BLaER1 treated with 17β-estradiol and CSF1 and Interleukin-3, amounts not matched to agents 10 nM and 100 nM (cell line): ENCODE measurements around the gene RORB.

Experiments
- H3K27ac ChIP-seq, 11 experiments: shearing (Covaris generic); formaldehyde crosslinking; 2 replicates each; pipeline ENCODE4 v1.8.1; 2022
- H3K27me3 ChIP-seq, 11 experiments: shearing (Covaris generic); formaldehyde crosslinking; 2 replicates each; pipeline ENCODE4 v1.8.1; 2022
- H3K36me3 ChIP-seq, 11 experiments: shearing (Covaris generic); formaldehyde crosslinking; 2 replicates each; pipeline ENCODE4 v1.8.1; 2022
- H3K4me1 ChIP-seq, 10 experiments: shearing (Covaris generic); formaldehyde crosslinking; 2 replicates each; pipeline ENCODE4 v1.8.1; 2022
- H3K4me2 ChIP-seq, 11 experiments: shearing (Covaris generic); formaldehyde crosslinking; 2 replicates each; pipeline ENCODE4 v1.8.1; 2022
- H3K4me3 ChIP-seq, 10 experiments: shearing (Covaris generic); formaldehyde crosslinking; 2 replicates each; pipeline ENCODE4 v1.8.1; 2022
- H3K9ac ChIP-seq, 11 experiments: shearing (Covaris generic); formaldehyde crosslinking; 2 replicates each; pipeline ENCODE4 v1.8.1; 2022
- H3K9me3 ChIP-seq, 11 experiments: shearing (Covaris generic); formaldehyde crosslinking; replicated peaks in 1 of 11; 2 replicates each; pipeline ENCODE4 v1.8.1; 2022
- H4K20me1 ChIP-seq, 11 experiments: shearing (Covaris generic); formaldehyde crosslinking; 2 replicates each; pipeline ENCODE4 v1.8.1; 2022
- Cebpa-rat ChIP-seq, 11 experiments: shearing (Covaris generic); IDR thresholded peaks; 2 replicates each; pipeline ENCODE4 v1.8.1; 2022

RORB gene

DNA sequence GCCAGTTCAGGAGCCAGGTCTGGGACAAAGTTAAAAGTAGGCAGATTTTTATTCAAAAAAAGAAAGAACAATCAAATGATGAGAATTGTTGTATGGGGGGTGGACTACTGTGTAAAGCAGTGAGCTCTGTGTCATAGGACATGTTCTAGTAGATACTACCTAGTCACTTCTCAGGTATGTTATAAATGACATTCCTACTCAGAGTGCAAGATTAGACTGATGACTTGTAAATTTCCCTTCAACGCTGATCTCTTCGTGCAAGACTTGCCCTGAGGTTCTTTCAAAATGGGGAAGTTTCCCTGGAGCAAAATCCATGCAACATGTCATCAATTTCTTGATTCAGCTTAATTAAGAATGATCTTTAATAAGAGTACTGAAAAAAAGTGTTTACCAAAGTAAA, 175.1 kb downstream of the RORB start:
- H3K4me3 ChIP-seq, result no peak overlapping the region
- H3K36me3 ChIP-seq, result peaks cover 0 to 100% (median 98%) of the 10 kb centered on the region in 11 experiments; a peak in 20 of 22 replicates
- no peaks in the 10 kb centered on the region for H3K9me3 ChIP-seq
- no peak overlapping the region for H3K27ac ChIP-seq
- no peak overlapping the region for H3K9ac ChIP-seq
- no peaks in the 10 kb centered on the region for H4K20me1 ChIP-seq
- no peak overlapping the region for H3K4me2 ChIP-seq
- no peak for TF ChIP-seq Cebpa-rat (IDR thresholded peaks at IDR 0.05)
- no peaks in the 10 kb centered on the region for H3K27me3 ChIP-seq
- H3K4me1 ChIP-seq, result no peaks in the 10 kb centered on the region

- Histone ChIP-seq H3K9me3 (no peaks in the 10 kb centered on the region), H3K4me3 (no peak overlapping the region), H3K9ac (no peak overlapping the region)
Observed at GRCh38 chr9:74674077-74674476, 176.9 kb downstream of the RORB start.

GRCh38 chr9:74681906-74682305, 184.8 kb downstream of the RORB start:
- Histone ChIP-seq H3K36me3 (peaks cover 0 to 97% (median 75%) of the 10 kb centered on the region in 11 experiments; a peak in 18 of 22 replicates), H3K9ac (no peak overlapping the region), H3K4me3 (no peak overlapping the region), H3K27ac (no peak overlapping the region), H3K4me1 (peaks cover 0 to 34% (median 13%) of the 10 kb centered on the region in 10 experiments; a peak in 13 of 20 replicates), H4K20me1 (no peaks in the 10 kb centered on the region), H3K4me2 (no peak overlapping the region), H3K9me3 (no peaks in the 10 kb centered on the region), H3K27me3 (no peaks in the 10 kb centered on the region)
- no peak for TF ChIP-seq Cebpa-rat (IDR thresholded peaks at IDR 0.05)

More at GRCh38 chr9:74674077-74674476, 176.9 kb downstream of the RORB start:
- H3K4me2 ChIP-seq, result no peak overlapping the region
- no peaks in the 10 kb centered on the region for H3K27me3 ChIP-seq
- no peaks in the 10 kb centered on the region for H3K4me1 ChIP-seq
- H3K36me3 ChIP-seq, result peaks cover 0 to 100% (median 98%) of the 10 kb centered on the region in 11 experiments; a peak in 19 of 22 replicates
- TF ChIP-seq Cebpa-rat (IDR thresholded peaks at IDR 0.05), result no peak
- H4K20me1 ChIP-seq, result no peaks in the 10 kb centered on the region
- no peak overlapping the region for H3K27ac ChIP-seq

GRCh38 chr9:74683322-74683721, 186.2 kb downstream of the RORB start:
- Histone ChIP-seq H3K36me3 (peaks cover 0 to 97% (median 74%) of the 10 kb centered on the region in 11 experiments; a peak in 18 of 22 replicates), H3K27ac (no peak overlapping the region), H3K9me3 (no peaks in the 10 kb centered on the region), H3K27me3 (no peaks in the 10 kb centered on the region), H4K20me1 (no peaks in the 10 kb centered on the region), H3K4me1 (peaks cover 0 to 48% (median 22%) of the 10 kb centered on the region in 10 experiments; a peak in 13 of 20 replicates), H3K9ac (no peak overlapping the region), H3K4me2 (no peak overlapping the region), H3K4me3 (no peak overlapping the region)
- TF ChIP-seq Cebpa-rat (IDR thresholded peaks at IDR 0.05), result no peak

GRCh38 chr9:74691058-74691457, 193.9 kb downstream of the RORB start:
- no peak overlapping the region for H3K9ac ChIP-seq
- H3K36me3 ChIP-seq, result peaks cover 0 to 73% (median 37%) of the 10 kb centered on the region in 11 experiments; a peak in 17 of 22 replicates
- H3K27ac ChIP-seq, result no peak overlapping the region
- H3K27me3 ChIP-seq, result no peaks in the 10 kb centered on the region
- no peak overlapping the region for H3K4me2 ChIP-seq
- no peak for TF ChIP-seq Cebpa-rat (IDR thresholded peaks at IDR 0.05)
- H3K4me3 ChIP-seq, result no peak overlapping the region
- H3K9me3 ChIP-seq, result no peaks in the 10 kb centered on the region
- no peaks in the 10 kb centered on the region for H4K20me1 ChIP-seq
- H3K4me1 ChIP-seq, result peaks cover 0 to 43% (median 17%) of the 10 kb centered on the region in 10 experiments; a peak in 11 of 20 replicates

GRCh38 chr9:74696520-74696919, 199.4 kb downstream of the RORB start:
- Histone ChIP-seq H3K4me3 (no peak overlapping the region), H3K27ac (no peak overlapping the region), H3K4me1 (peaks cover 8 to 37% (median 18%) of the 10 kb centered on the region in 10 experiments; a peak in 16 of 20 replicates), H3K4me2 (peak overlapping the region in 3 of 11 experiments; percentile 9 to 54 (median 43); a peak in 2 of 22 replicates), H3K27me3 (no peaks in the 10 kb centered on the region), H4K20me1 (no peaks in the 10 kb centered on the region), H3K9ac (no peak overlapping the region), H3K36me3 (peaks cover 0 to 18% (median 0%) of the 10 kb centered on the region in 11 experiments; a peak in 2 of 22 replicates), H3K9me3 (peaks cover 0 to 4% (median 0%) of the 10 kb centered on the region in 11 experiments; a peak in 1 of 22 replicates)
- TF ChIP-seq Cebpa-rat (IDR thresholded peaks at IDR 0.05), result no peak

DNA sequence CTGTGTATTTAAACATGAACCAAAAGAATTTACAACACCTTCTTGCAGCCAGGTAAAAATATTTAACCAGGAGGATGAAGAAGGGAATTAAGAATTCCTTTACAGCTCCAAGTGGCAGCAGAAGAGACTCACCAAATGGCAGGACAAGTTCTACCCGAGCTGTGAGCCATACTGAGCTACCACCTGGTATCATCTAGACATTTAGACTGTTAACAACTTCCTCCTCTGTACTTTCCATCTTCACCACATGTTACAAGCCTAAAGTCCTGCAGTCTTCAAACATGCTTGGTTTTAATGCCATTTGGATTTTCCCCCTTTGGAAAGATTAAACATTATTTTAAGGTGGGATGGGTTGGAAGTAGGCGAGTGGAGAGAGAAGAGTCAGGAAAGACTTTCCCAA, 200.4 kb downstream of the RORB start:
- H3K4me2 ChIP-seq, result peak overlapping the region; percentile 5 to 54 (median 34); a peak in 16 of 22 replicates
- no peak overlapping the region for H3K27ac ChIP-seq
- H3K27me3 ChIP-seq, result no peaks in the 10 kb centered on the region
- no peak for TF ChIP-seq Cebpa-rat (IDR thresholded peaks at IDR 0.05)
- H3K4me3 ChIP-seq, result no peak overlapping the region
- 0 out of 22 replicates have a peak, but pooled peaks cover 0 to 9% (median 0%) of the 10 kb centered on the region in 11 experiments for H3K36me3 ChIP-seq
- peaks cover 8 to 36% (median 18%) of the 10 kb centered on the region in 10 experiments; a peak in 16 of 20 replicates for H3K4me1 ChIP-seq
- no peaks in the 10 kb centered on the region for H4K20me1 ChIP-seq
- H3K9ac ChIP-seq, result no peak overlapping the region
- peaks cover 0 to 4% (median 0%) of the 10 kb centered on the region in 11 experiments; a peak in 5 of 22 replicates for H3K9me3 ChIP-seq

- H3K36me3 ChIP-seq, result no peaks in the 10 kb centered on the region
- TF ChIP-seq Cebpa-rat (IDR thresholded peaks at IDR 0.05), result no peak
Observed at GRCh38 chr9:74711341-74711740, 214.2 kb downstream of the RORB start.

GRCh38 chr9:74718709-74719108, 221.6 kb downstream of the RORB start:
- Histone ChIP-seq H3K27ac (no peak overlapping the region), H3K4me2 (no peak overlapping the region), H3K4me3 (no peak overlapping the region), H3K9me3 (no peaks in the 10 kb centered on the region), H3K4me1 (no peaks in the 10 kb centered on the region), H3K36me3 (no peaks in the 10 kb centered on the region), H4K20me1 (no peaks in the 10 kb centered on the region), H3K9ac (no peak overlapping the region), H3K27me3 (no peaks in the 10 kb centered on the region)
- no peak for TF ChIP-seq Cebpa-rat (IDR thresholded peaks at IDR 0.05)

More at GRCh38 chr9:74711341-74711740, 214.2 kb downstream of the RORB start:
- Histone ChIP-seq H3K27me3 (no peaks in the 10 kb centered on the region), H3K27ac (no peak overlapping the region), H3K4me2 (no peak overlapping the region), H4K20me1 (no peaks in the 10 kb centered on the region), H3K4me1 (no peaks in the 10 kb centered on the region), H3K4me3 (no peak overlapping the region), H3K9ac (no peak overlapping the region), H3K9me3 (no peaks in the 10 kb centered on the region)

DNA sequence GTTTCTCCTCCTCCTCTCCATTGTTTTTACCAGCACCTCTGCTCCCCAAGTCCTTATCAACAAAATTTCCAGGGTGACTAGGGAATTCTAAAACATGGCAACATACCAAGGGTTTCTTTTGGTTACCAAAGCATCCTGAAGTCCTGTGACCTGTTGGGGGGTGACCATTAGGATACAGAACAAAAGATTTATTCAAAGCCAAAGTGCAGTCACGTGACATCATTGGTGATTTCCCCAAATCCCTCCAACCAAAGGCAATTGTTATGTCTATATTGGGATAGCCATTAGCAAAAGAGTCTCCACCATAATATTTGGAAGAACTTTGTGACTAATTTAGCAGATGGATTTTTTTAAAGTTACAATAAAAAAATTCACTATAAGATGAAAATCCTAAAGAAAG, 222.2 kb downstream of the RORB start:
- no peak overlapping the region for H3K9ac ChIP-seq
- no peak for TF ChIP-seq Cebpa-rat (IDR thresholded peaks at IDR 0.05)
- H4K20me1 ChIP-seq, result no peaks in the 10 kb centered on the region
- no peaks in the 10 kb centered on the region for H3K9me3 ChIP-seq
- H3K27me3 ChIP-seq, result no peaks in the 10 kb centered on the region
- H3K4me1 ChIP-seq, result no peaks in the 10 kb centered on the region
- H3K36me3 ChIP-seq, result no peaks in the 10 kb centered on the region
- no peak overlapping the region for H3K4me2 ChIP-seq
- no peak overlapping the region for H3K27ac ChIP-seq
- H3K4me3 ChIP-seq, result no peak overlapping the region
